Neural cell (in vitro differentiated cells): ENCODE results near the gene HIVEP2. TPM values are rescaled to one million over a fixed set of nuclear protein-coding genes. Genes with fewer than 3 reads are reported as not detected.

Experiments
- H2AFZ ChIP-seq: fragments of 200-600, 300-800 bp; sonication (generic), shearing (Covaris generic); 2 replicates; pipeline ENCODE4 v1.6.0; 2014; ENCODE audit warnings: low read depth, mild to moderate bottlenecking, antibody characterized with exemption, low read length, moderate library complexity
- H3F3A ChIP-seq: fragments of 200-600 bp; shearing (Covaris generic); 2 replicates; pipeline ENCODE4 v1.6.1; 2016; ENCODE audit warnings: mild to moderate bottlenecking, moderate library complexity, mixed read lengths, antibody characterized with exemption, low read length; ENCODE audit not compliant: insufficient read depth, poor library complexity, severe bottlenecking
- H3K27ac ChIP-seq: fragments of 200-600, 300-800 bp; sonication (generic), shearing (Covaris generic); 2 replicates; pipeline ENCODE4 v1.5.1; 2014; ENCODE audit warnings: mild to moderate bottlenecking, low read length, moderate library complexity
- H3K27me3 ChIP-seq: fragments of 300-800, 200-600 bp; sonication (generic), shearing (Covaris generic); 2 replicates; pipeline ENCODE4 v1.6.0; 2014; ENCODE audit warnings: mild to moderate bottlenecking, low read depth, low read length, moderate library complexity; ENCODE audit not compliant: insufficient read depth
- H3K36me3 ChIP-seq: fragments of 300-800, 200-600 bp; sonication (generic), shearing (Covaris generic); 2 replicates; pipeline ENCODE4 v1.5.1; 2014; ENCODE audit warnings: mild to moderate bottlenecking, antibody characterized with exemption, low read length, moderate library complexity; ENCODE audit not compliant: insufficient read depth
- H3K4me2 ChIP-seq: fragments of 300-800, 200-600 bp; sonication (generic), shearing (Covaris generic); 2 replicates; pipeline ENCODE4 v1.6.0; 2014; ENCODE audit warnings: mild to moderate bottlenecking, low read length
- H3K4me3 ChIP-seq: fragments of 300-800, 200-600 bp; sonication (generic), shearing (Covaris generic); 2 replicates; pipeline ENCODE4 v1.5.1; 2014; ENCODE audit warnings: mild to moderate bottlenecking, low read length, moderate library complexity
- H3K79me2 ChIP-seq: fragments of 200-600 bp; shearing (Covaris generic); replicated peaks from 2 replicates; pipeline ENCODE4 v1.6.0; 2014; ENCODE audit warnings: mild to moderate bottlenecking, low read length, moderate library complexity; ENCODE audit not compliant: insufficient read depth
- H3K9ac ChIP-seq: fragments of 300-800, 200-600 bp; sonication (generic), shearing (Covaris generic); 2 replicates; pipeline ENCODE4 v1.6.1; 2016; ENCODE audit warnings: mild to moderate bottlenecking, low read length, mixed read lengths
- H3K9me2 ChIP-seq: fragments of 200-600 bp; shearing (Covaris generic); 2 replicates; pipeline ENCODE4 v1.6.1; 2016; ENCODE audit warnings: mild to moderate bottlenecking, low read length, mixed read lengths; ENCODE audit not compliant: insufficient read depth
- H3K9me3 ChIP-seq: fragments of 200-600, 300-800 bp; sonication (generic), shearing (Covaris generic); 2 replicates; pipeline ENCODE4 v1.6.1; 2016; ENCODE audit warnings: mild to moderate bottlenecking, mixed run types, low read length, moderate library complexity, mixed read lengths
- H4K20me1 ChIP-seq: fragments of 200-600 bp; shearing (Covaris generic); 2 replicates; pipeline ENCODE4 v1.6.1; 2016; ENCODE audit warnings: mild to moderate bottlenecking, mixed run types; ENCODE audit not compliant: insufficient read depth
- CTCF ChIP-seq: fragments of 450-650 bp; IDR thresholded peaks from 2 replicates; pipeline ENCODE4 v1.5.1; 2014; ENCODE audit warnings: antibody characterized with exemption, mild to moderate bottlenecking, moderate library complexity; ENCODE audit not compliant: poor library complexity, severe bottlenecking
- EP300 ChIP-seq: fragments of 450-650 bp; conservative IDR thresholded peaks from 2 replicates; pipeline ENCODE4 v1.6.1; 2014; ENCODE audit warnings: antibody characterized with exemption, mild to moderate bottlenecking, moderate library complexity; ENCODE audit not compliant: poor library complexity, severe bottlenecking
- EZH2 ChIP-seq: fragments of 200-600, 300-800 bp; shearing (Covaris generic), sonication (generic); IDR thresholded peaks from 2 replicates; pipeline ENCODE4 v1.6.1; 2014; ENCODE audit warnings: antibody characterized with exemption, low read length, borderline replicate concordance, mild to moderate bottlenecking; ENCODE audit not compliant: insufficient read depth, poor library complexity, severe bottlenecking
- MXI1 ChIP-seq: fragments of 450-650 bp; conservative IDR thresholded peaks from 2 replicates; pipeline ENCODE4 v1.6.1; 2014; ENCODE audit warnings: antibody characterized with exemption, mild to moderate bottlenecking; ENCODE audit not compliant: poor library complexity, severe bottlenecking
- POLR2AphosphoS5 ChIP-seq: IDR thresholded peaks from 2 replicates; pipeline ENCODE4 v1.6.1; 2012
- RAD21 ChIP-seq: fragments of 450-650 bp; conservative IDR thresholded peaks from 2 replicates; pipeline ENCODE4 v1.6.1; 2014; ENCODE audit warnings: antibody characterized with exemption, mild to moderate bottlenecking, moderate library complexity
- REST ChIP-seq: IDR thresholded peaks from 2 replicates; pipeline ENCODE4 v1.6.1; 2012; ENCODE audit warnings: borderline replicate concordance
- SMC3 ChIP-seq: fragments of 450-650 bp; conservative IDR thresholded peaks from 2 replicates; pipeline ENCODE4 v1.6.1; 2014; ENCODE audit warnings: antibody characterized with exemption, mild to moderate bottlenecking, moderate library complexity; ENCODE audit not compliant: poor library complexity
- TAF1 ChIP-seq: IDR thresholded peaks from 2 replicates; pipeline ENCODE4 v1.6.1; 2012; ENCODE audit warnings: low read depth
- polyA plus RNA-seq: library from polyadenylated mRNA; depleted of rRNA; stranded (reverse); fragments of >200 nt; gene quantifications from 2 replicates; pipeline ENCODE4 v1.2.3, GENCODE V29; 2014

The HIVEP2 gene
- polyA plus RNA-seq, 1 donor from 2014 or later: 6.0 TPM

- no peaks in the 10 kb centered on the region for H3K27me3 ChIP-seq
- no peak overlapping the region for H3K4me3 ChIP-seq
- H4K20me1 ChIP-seq: no peaks in the 10 kb centered on the region
- H3K27ac ChIP-seq: no peak overlapping the region
- H2AFZ ChIP-seq: no peak overlapping the region
- no peaks in the 10 kb centered on the region for H3K9me3 ChIP-seq
- H3K79me2 ChIP-seq: no peaks in the 10 kb centered on the region
- H3K4me2 ChIP-seq: no peak overlapping the region
- H3F3A ChIP-seq: no peaks in the 10 kb centered on the region
- no peaks in the 10 kb centered on the region for H3K36me3 ChIP-seq
- TF ChIP-seq TAF1: no peak
- TF ChIP-seq CTCF: no peak
- TF ChIP-seq SMC3: no peak
- TF ChIP-seq REST: no peak
- no peak for TF ChIP-seq POLR2AphosphoS5
- no peak for TF ChIP-seq RAD21
- TF ChIP-seq EP300: no peak
- no peak for TF ChIP-seq MXI1
- no peak for TF ChIP-seq EZH2
- no peaks in the 10 kb centered on the region for H3K9me2 ChIP-seq
- H3K9ac ChIP-seq: no peak overlapping the region
Measured at GRCh38 chr6:142750998-142751397, 194.0 kb downstream of the HIVEP2 start.

- Histone ChIP-seq H3K9me2 (no peaks in the 10 kb centered on the region), H3F3A (no peaks in the 10 kb centered on the region)
- TF ChIP-seq EP300 (no peak), SMC3 (no peak), POLR2AphosphoS5 (no peak), TAF1 (no peak), REST (no peak), EZH2 (no peak), CTCF (no peak), RAD21 (no peak), MXI1 (no peak)
Measured at GRCh38 chr6:142749556-142749955, 195.4 kb downstream of the HIVEP2 start.

More at GRCh38 chr6:142749556-142749955, 195.4 kb downstream of the HIVEP2 start:
- no peak overlapping the region for H3K4me3 ChIP-seq
- H3K79me2 ChIP-seq: no peaks in the 10 kb centered on the region
- H3K9me3 ChIP-seq: no peaks in the 10 kb centered on the region
- no peaks in the 10 kb centered on the region for H4K20me1 ChIP-seq
- H3K27ac ChIP-seq: no peak overlapping the region
- no peak overlapping the region for H2AFZ ChIP-seq
- H3K4me2 ChIP-seq: no peak overlapping the region
- no peaks in the 10 kb centered on the region for H3K36me3 ChIP-seq
- H3K9ac ChIP-seq: no peak overlapping the region
- H3K27me3 ChIP-seq: no peaks in the 10 kb centered on the region
